ENCODE data around the gene STON1. TPM values are rescaled to one million over a fixed set of nuclear protein-coding genes. Genes with fewer than 3 reads are reported as not detected.

The STON1 gene
- total and polyA plus RNA-seq, 2 of the 8 experiments (the other 6 are each of a cell fraction or from before 2014, with no cell fraction given) = 5.0 to 10.1 TPM

GRCh38 chr2:48619526-48619925 is 89.6 kb downstream of the STON1 start:
- Histone ChIP-seq H4K20me1 (replicated peaks in 1 of 2; ENCODE audit: control insufficient read depth in 1 of 2, insufficient read depth in 2 of 2, low read length in 2 of 2) (no peaks in the 10 kb centered on the region), H3K9me3 (ENCODE audit: insufficient read depth in 2 of 2, low read depth in 1 of 2, low read length in 1 of 2) (peaks cover 0 to 7% of the 10 kb centered on the region in 2 experiments; a peak in 2 of 4 replicates), H2AK5ac (ENCODE audit: low read depth, low read length) (no peak overlapping the region), H3K27me3 (replicated peaks in 1 of 4; ENCODE audit: control insufficient read depth in 3 of 4, extremely low read depth in 1 of 4, insufficient read depth in 3 of 4, low read length in 3 of 4) (no peaks in the 10 kb centered on the region), H2BK5ac (ENCODE audit: low read depth, low read length) (no peak overlapping the region), H3K4me3 (ENCODE audit: extremely low read depth in 1 of 4, insufficient read depth in 2 of 4, low read depth in 3 of 4, low read length in 4 of 4) (no peak overlapping the region), H2BK15ac (ENCODE audit: low read length) (no peak overlapping the region), H2BK12ac (ENCODE audit: low read depth, low read length) (no peak overlapping the region), H3K4me2 (ENCODE audit: insufficient read depth in 1 of 2, low read depth in 2 of 2, low read length in 2 of 2) (no peak overlapping the region), H4K91ac (replicated peaks; ENCODE audit: insufficient read length, low read length) (no peak overlapping the region), H3K9ac (replicated peaks in 1 of 4; ENCODE audit: extremely low read depth in 1 of 4, low read depth in 3 of 4, low read length in 3 of 4) (no peak overlapping the region), H3K23me2 (ENCODE audit: low read depth, low read length) (no peaks in the 10 kb centered on the region), H3K23ac (ENCODE audit: insufficient read length) (no peak overlapping the region), H2BK20ac (ENCODE audit: low read length) (no peak overlapping the region), H3K36me3 (ENCODE audit: control insufficient read depth in 2 of 4, insufficient read depth in 4 of 4, low read length in 3 of 4) (no peaks in the 10 kb centered on the region), H3K4ac (replicated peaks; ENCODE audit: insufficient read length, low read depth, low read length) (no peak overlapping the region), H3K18ac (ENCODE audit: extremely low read depth, low read length) (no peak overlapping the region), H4K5ac (ENCODE audit: insufficient read length, low read depth, low read length) (no peak overlapping the region), H3K14ac (ENCODE audit: insufficient read length) (no peak overlapping the region), H2AFZ (ENCODE audit: low read length) (no peak overlapping the region), H4K8ac (ENCODE audit: extremely low read depth, insufficient read depth, low read length) (no peak overlapping the region), H2BK120ac (replicated peaks; ENCODE audit: low read depth, low read length) (no peak overlapping the region), H3K79me1 (ENCODE audit: low read depth, low read length) (no peaks in the 10 kb centered on the region), H3K4me1 (replicated peaks in 1 of 4; ENCODE audit: control insufficient read depth in 3 of 4, insufficient read depth in 4 of 4, low read length in 3 of 4) (no peaks in the 10 kb centered on the region), H3K56ac (replicated peaks; ENCODE audit: insufficient read length, low read depth, low read length) (no peak overlapping the region), H3K27ac (ENCODE audit: low read depth, low read length) (no peak overlapping the region), H3K79me2 (ENCODE audit: control insufficient read depth in 1 of 2, insufficient read depth in 2 of 2, low read length in 2 of 2) (no peaks in the 10 kb centered on the region)
- TF ChIP-seq SIRT6 (IDR thresholded peaks at IDR 0.05; ENCODE audit: low read length) (no peak), JUN (IDR thresholded peaks at IDR 0.05; ENCODE audit: low read depth, low read length) (no peak), JUND (IDR thresholded peaks at IDR 0.05; ENCODE audit: low read length) (no peak)
- ChIA-PET POLR2A (ENCODE audit: partially characterized antibody) (no interaction called here), CTCF (ENCODE audit: partially characterized antibody) (interaction anchor here (1.0 kb wide), 1 partner anchor 14 kb away, joined by 3 read pairs; no protein-coding TSS in a partner anchor)
- no peak for FAIRE-seq
- WGBS, 2 experiments (ENCODE audit: extremely low coverage in 1 of 2, insufficient coverage in 1 of 2, insufficient read length in 1 of 2, insufficient replicate concordance in 2 of 2, low coverage in 1 of 2, low lambda C conversion rate in 2 of 2, missing lambda C conversion rate in 1 of 2) = 88% methylated on average over 2 of the region's 2 CpGs; no CpG with 5 or more reads in 1 of the 2 experiments
- no peak for DNase-seq (ENCODE audit: low read depth in 1 of 2, low spot score in 2 of 2)
